ENCODE data around the gene DPP10. TPM values are rescaled to one million over a fixed set of nuclear protein-coding genes. Genes with fewer than 3 reads are reported as not detected.

DPP10 gene
- total and polyA plus RNA-seq, 10 of the 15 experiments (the other 5 are each of a cell fraction or from before 2014, with no cell fraction given) = not detected

- no peaks in the 10 kb centered on the region for H4K20me1 ChIP-seq (ENCODE audit: control insufficient read depth, insufficient read depth)
- WGBS (ENCODE audit: insufficient coverage, insufficient replicate concordance, low lambda C conversion rate, missing lambda C conversion rate) = 13% methylated on average over 3 of the region's 3 CpGs
- BruUV-seq (replicated peaks) = no TSS peak
- FAIRE-seq (no peak), ATAC-seq (no peak), DNase-seq (ENCODE audit: low read depth, low spot score) (no peak)
- intact Hi-C loops (cut with micrococcal nuclease; ENCODE audit: unreplicated experiment) (no loop called here), in situ Hi-C loops (cut with MboI) (no loop called here)
- RAD21 ChIA-PET (ENCODE audit: unreplicated experiment) = no interaction called here
- H3K27ac ChIP-seq (ENCODE audit: control insufficient read depth, insufficient read depth) = no peak overlapping the region
- H3K4me2 ChIP-seq (ENCODE audit: control insufficient read depth, insufficient read depth) = no peak overlapping the region
- no peak overlapping the region for H3K9ac ChIP-seq (ENCODE audit: control insufficient read depth, insufficient read depth, low read length)
- H3K4me1 ChIP-seq (ENCODE audit: control insufficient read depth, insufficient read depth, low read length) = no peaks in the 10 kb centered on the region
- TF ChIP-seq KDM1A (IDR thresholded peaks at IDR 0.05; ENCODE audit: borderline replicate concordance) = no peak
- TF ChIP-seq RFX5 (IDR thresholded peaks at IDR 0.05; ENCODE audit: low read depth, low read length) = no peak
- TF ChIP-seq ZSCAN29 (IDR thresholded peaks at IDR 0.05) = no peak
- TF ChIP-seq EZH2 (IDR thresholded peaks at IDR 0.05; ENCODE audit: borderline replicate concordance, control insufficient read depth, low read depth, low read length) = no peak
- TF ChIP-seq, protein P1, sequence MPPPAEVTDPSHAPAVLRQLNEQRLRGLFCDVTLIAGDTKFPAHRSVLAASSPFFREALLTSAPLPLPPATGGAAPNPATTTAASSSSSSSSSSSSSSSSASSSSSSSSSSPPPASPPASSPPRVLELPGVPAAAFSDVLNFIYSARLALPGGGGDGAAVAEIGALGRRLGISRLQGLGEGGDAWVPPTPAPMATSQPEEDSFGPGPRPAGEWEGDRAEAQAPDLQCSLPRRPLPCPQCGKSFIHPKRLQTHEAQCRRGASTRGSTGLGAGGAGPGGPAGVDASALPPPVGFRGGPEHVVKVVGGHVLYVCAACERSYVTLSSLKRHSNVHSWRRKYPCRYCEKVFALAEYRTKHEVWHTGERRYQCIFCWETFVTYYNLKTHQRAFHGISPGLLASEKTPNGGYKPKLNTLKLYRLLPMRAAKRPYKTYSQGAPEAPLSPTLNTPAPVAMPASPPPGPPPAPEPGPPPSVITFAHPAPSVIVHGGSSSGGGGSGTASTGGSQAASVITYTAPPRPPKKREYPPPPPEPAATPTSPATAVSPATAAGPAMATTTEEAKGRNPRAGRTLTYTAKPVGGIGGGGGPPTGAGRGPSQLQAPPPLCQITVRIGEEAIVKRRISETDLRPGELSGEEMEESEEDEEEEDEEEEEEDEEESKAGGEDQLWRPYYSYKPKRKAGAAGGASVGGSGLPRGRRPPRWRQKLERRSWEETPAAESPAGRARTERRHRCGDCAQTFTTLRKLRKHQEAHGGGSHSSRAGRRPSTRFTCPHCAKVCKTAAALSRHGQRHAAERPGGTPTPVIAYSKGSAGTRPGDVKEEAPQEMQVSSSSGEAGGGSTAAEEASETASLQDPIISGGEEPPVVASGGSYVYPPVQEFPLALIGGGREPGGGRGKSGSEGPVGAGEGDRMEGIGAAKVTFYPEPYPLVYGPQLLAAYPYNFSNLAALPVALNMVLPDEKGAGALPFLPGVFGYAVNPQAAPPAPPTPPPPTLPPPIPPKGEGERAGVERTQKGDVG (CRISPR knock-in tag; IDR thresholded peaks at IDR 0.05) = no peak
- TF ChIP-seq, protein P2, sequence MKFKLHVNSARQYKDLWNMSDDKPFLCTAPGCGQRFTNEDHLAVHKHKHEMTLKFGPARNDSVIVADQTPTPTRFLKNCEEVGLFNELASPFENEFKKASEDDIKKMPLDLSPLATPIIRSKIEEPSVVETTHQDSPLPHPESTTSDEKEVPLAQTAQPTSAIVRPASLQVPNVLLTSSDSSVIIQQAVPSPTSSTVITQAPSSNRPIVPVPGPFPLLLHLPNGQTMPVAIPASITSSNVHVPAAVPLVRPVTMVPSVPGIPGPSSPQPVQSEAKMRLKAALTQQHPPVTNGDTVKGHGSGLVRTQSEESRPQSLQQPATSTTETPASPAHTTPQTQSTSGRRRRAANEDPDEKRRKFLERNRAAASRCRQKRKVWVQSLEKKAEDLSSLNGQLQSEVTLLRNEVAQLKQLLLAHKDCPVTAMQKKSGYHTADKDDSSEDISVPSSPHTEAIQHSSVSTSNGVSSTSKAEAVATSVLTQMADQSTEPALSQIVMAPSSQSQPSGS (IDR thresholded peaks at IDR 0.05; ENCODE audit: low read length) = no peak
- no peak for TF ChIP-seq SREBF1 (IDR thresholded peaks at IDR 0.05; ENCODE audit: low read length)
- no peak for TF ChIP-seq BCL11A (IDR thresholded peaks at IDR 0.05; ENCODE audit: low read depth, low read length)
- TF ChIP-seq YY1 (IDR thresholded peaks at IDR 0.05; ENCODE audit: low read depth, low read length) = no peak
- POLR2A ChIA-PET = no interaction called here
- CTCF ChIA-PET = no interaction called here
- H3K9me3 ChIP-seq (replicated peaks; ENCODE audit: control insufficient read depth, insufficient read depth, low read length) = no peaks in the 10 kb centered on the region
- no peak overlapping the region for H2AFZ ChIP-seq (ENCODE audit: control insufficient read depth, low read depth, low read length)
- H3K4me3 ChIP-seq = no peak overlapping the region
- H3K27me3 ChIP-seq (replicated peaks in 1 of 2; ENCODE audit: control insufficient read depth in 2 of 2, insufficient read depth in 2 of 2, low read length in 1 of 2) = no peaks in the 10 kb centered on the region
- SMC1A ChIA-PET (ENCODE audit: uncharacterized antibody, unreplicated experiment) = no interaction called here
- no peaks in the 10 kb centered on the region for H3K36me3 ChIP-seq (ENCODE audit: control insufficient read depth in 2 of 2, insufficient read depth in 2 of 2, low read length in 1 of 2)
- no peaks in the 10 kb centered on the region for H3K79me2 ChIP-seq (ENCODE audit: control insufficient read depth, insufficient read depth, low read length)
Measured at GRCh38 chr2:115771516-115771915, 1329.1 kb downstream of the DPP10 start.

Measured in GM12878 (cell line).